Astrocyte (in vitro differentiated cells and primary cell): ENCODE results near the gene ARRDC1. TPM values are rescaled to one million over a fixed set of nuclear protein-coding genes. Genes with fewer than 3 reads are reported as not detected.
A peak's percentile ranks its signal among the peaks of the same experiment; 100 is the strongest.

Experiments used
- DNase-seq: peaks from one replicate; pipeline ENCODE4 v3.0.0-alpha.2; 2010; ENCODE audit warnings: low read depth
- FAIRE-seq: peaks from 2 replicates; lab custom pipeline; 2011; peaks lifted over from hg19 to GRCh38; lab: Jason Lieb, UNC
- H2AFZ ChIP-seq: 2 replicates; pipeline ENCODE4 v1.6.0; 2012; ENCODE audit warnings: low read depth, low read length, inconsistent platforms
- H3K27ac ChIP-seq: 2 replicates; pipeline ENCODE4 v1.5.1; 2011; ENCODE audit warnings: low read depth, low read length, inconsistent platforms
- H3K27me3 ChIP-seq: 2 replicates; pipeline ENCODE4 v1.6.0; 2011; ENCODE audit warnings: low read length, inconsistent platforms; ENCODE audit not compliant: insufficient read depth
- H3K36me3 ChIP-seq: 2 replicates; pipeline ENCODE4 v1.5.1; 2011; ENCODE audit warnings: low read length, inconsistent platforms; ENCODE audit not compliant: insufficient read depth
- H3K4me1 ChIP-seq: 2 replicates; pipeline ENCODE4 v1.5.1; 2011; ENCODE audit warnings: low read length, inconsistent platforms; ENCODE audit not compliant: insufficient read depth
- H3K4me2 ChIP-seq: 2 replicates; pipeline ENCODE4 v1.6.0; 2012; ENCODE audit warnings: low read length, inconsistent platforms
- H3K4me3 ChIP-seq: 2 replicates; pipeline ENCODE4 v1.5.1; 2011; ENCODE audit warnings: low read depth, mild to moderate bottlenecking, low read length, inconsistent platforms; ENCODE audit not compliant: insufficient read depth
- H3K79me2 ChIP-seq: 2 replicates; pipeline ENCODE4 v1.6.0; 2012; ENCODE audit warnings: mild to moderate bottlenecking, low read length, inconsistent platforms; ENCODE audit not compliant: insufficient read depth
- H3K9ac ChIP-seq: 2 replicates; pipeline ENCODE4 v1.6.0; 2012; ENCODE audit warnings: mild to moderate bottlenecking, low read length, inconsistent platforms
- H3K9me3 ChIP-seq: 2 replicates; pipeline ENCODE4 v1.5.1; 2012; ENCODE audit warnings: low read depth, mild to moderate bottlenecking, low read length, inconsistent platforms; ENCODE audit not compliant: insufficient read depth
- H4K20me1 ChIP-seq: 2 replicates; pipeline ENCODE4 v1.6.0; 2012; ENCODE audit warnings: low read length, inconsistent platforms; ENCODE audit not compliant: insufficient read depth
- H3K27ac Mint-ChIP-seq: one replicate; pipeline ENCODE4 v1.8.0; 2021; ENCODE audit warnings: mild to moderate bottlenecking, mixed read lengths; ENCODE audit not compliant: unreplicated experiment
- H3K27me3 Mint-ChIP-seq: one replicate; pipeline ENCODE4 v1.8.0; 2021; ENCODE audit warnings: low read depth, mixed read lengths; ENCODE audit not compliant: unreplicated experiment
- H3K36me3 Mint-ChIP-seq: one replicate; pipeline ENCODE4 v1.8.0; 2021; ENCODE audit warnings: low read depth, mixed read lengths; ENCODE audit not compliant: unreplicated experiment
- H3K4me1 Mint-ChIP-seq: one replicate; pipeline ENCODE4 v1.8.0; 2021; ENCODE audit warnings: low read depth, mixed read lengths; ENCODE audit not compliant: unreplicated experiment
- H3K4me3 Mint-ChIP-seq: one replicate; pipeline ENCODE4 v1.8.0; 2021; ENCODE audit warnings: mild to moderate bottlenecking, moderate library complexity, mixed read lengths; ENCODE audit not compliant: unreplicated experiment
- H3K9me3 Mint-ChIP-seq: one replicate; pipeline ENCODE4 v1.8.0; 2021; ENCODE audit warnings: mild to moderate bottlenecking, mixed read lengths; ENCODE audit not compliant: unreplicated experiment
- EZH2 ChIP-seq: IDR thresholded peaks from 2 replicates; pipeline ENCODE4 v1.6.1; 2012; ENCODE audit warnings: mild to moderate bottlenecking, low read length, inconsistent platforms; ENCODE audit not compliant: insufficient read depth
- total RNA-seq: library from RNA; stranded (reverse); gene quantifications from 2 replicates; pipeline ENCODE4 v1.2.1, GENCODE V29; 2021
- TF ChIP-seq, protein P1 (sequence below): IDR thresholded peaks from 2 replicates; pipeline ENCODE4 v1.5.1; 2011; ENCODE audit warnings: low read depth, mild to moderate bottlenecking, inconsistent platforms, low read length, moderate library complexity; ENCODE audit not compliant: insufficient read depth

Gene ARRDC1
- total RNA-seq, 1 donor from 2014 or later = 14.2 TPM

GRCh38 chr9:137646341-137646740, 40.9 kb downstream of the ARRDC1 start:
- Mint-ChIP-seq H3K4me3 (no peak overlapping the region), H3K36me3 (peaks cover 19% of the 10 kb centered on the region), H3K4me1 (peaks cover 1% of the 10 kb centered on the region), H3K9me3 (no peaks in the 10 kb centered on the region), H3K27ac (no peak overlapping the region), H3K27me3 (no peaks in the 10 kb centered on the region)
- Histone ChIP-seq H3K4me2 (no peak overlapping the region), H3K9ac (no peak overlapping the region), H3K4me3 (no peak overlapping the region), H3K9me3 (no peaks in the 10 kb centered on the region), H3K36me3 (no peaks in the 10 kb centered on the region), H3K27me3 (no peaks in the 10 kb centered on the region), H3K4me1 (no peaks in the 10 kb centered on the region), H2AFZ (no peak overlapping the region), H3K79me2 (peaks cover 96% of the 10 kb centered on the region), H4K20me1 (peaks cover 89% of the 10 kb centered on the region), H3K27ac (no peak overlapping the region)
- TF ChIP-seq, protein P1, sequence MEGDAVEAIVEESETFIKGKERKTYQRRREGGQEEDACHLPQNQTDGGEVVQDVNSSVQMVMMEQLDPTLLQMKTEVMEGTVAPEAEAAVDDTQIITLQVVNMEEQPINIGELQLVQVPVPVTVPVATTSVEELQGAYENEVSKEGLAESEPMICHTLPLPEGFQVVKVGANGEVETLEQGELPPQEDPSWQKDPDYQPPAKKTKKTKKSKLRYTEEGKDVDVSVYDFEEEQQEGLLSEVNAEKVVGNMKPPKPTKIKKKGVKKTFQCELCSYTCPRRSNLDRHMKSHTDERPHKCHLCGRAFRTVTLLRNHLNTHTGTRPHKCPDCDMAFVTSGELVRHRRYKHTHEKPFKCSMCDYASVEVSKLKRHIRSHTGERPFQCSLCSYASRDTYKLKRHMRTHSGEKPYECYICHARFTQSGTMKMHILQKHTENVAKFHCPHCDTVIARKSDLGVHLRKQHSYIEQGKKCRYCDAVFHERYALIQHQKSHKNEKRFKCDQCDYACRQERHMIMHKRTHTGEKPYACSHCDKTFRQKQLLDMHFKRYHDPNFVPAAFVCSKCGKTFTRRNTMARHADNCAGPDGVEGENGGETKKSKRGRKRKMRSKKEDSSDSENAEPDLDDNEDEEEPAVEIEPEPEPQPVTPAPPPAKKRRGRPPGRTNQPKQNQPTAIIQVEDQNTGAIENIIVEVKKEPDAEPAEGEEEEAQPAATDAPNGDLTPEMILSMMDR = no peak
- no peak for TF ChIP-seq EZH2
- FAIRE-seq = no peak
- no peak for DNase-seq

GRCh38 chr9:137647096-137647714, 41.7 kb downstream of the ARRDC1 start:
- DNase-seq (no peak), FAIRE-seq (no peak)
- H4K20me1 ChIP-seq = peaks cover 87% of the 10 kb centered on the region
- H2AFZ ChIP-seq = no peak overlapping the region
- H3K9ac ChIP-seq = no peak overlapping the region
- peaks cover 96% of the 10 kb centered on the region for H3K79me2 ChIP-seq
- H3K27ac Mint-ChIP-seq = no peak overlapping the region
- H3K4me3 Mint-ChIP-seq = no peak overlapping the region
- H3K4me2 ChIP-seq = no peak overlapping the region
- H3K27me3 ChIP-seq = no peaks in the 10 kb centered on the region
- peaks cover 16% of the 10 kb centered on the region for H3K36me3 Mint-ChIP-seq
- H3K36me3 ChIP-seq = no peaks in the 10 kb centered on the region
- H3K27ac ChIP-seq = no peak overlapping the region
- TF ChIP-seq, protein P1 = no peak
- no peak for TF ChIP-seq EZH2
- H3K9me3 Mint-ChIP-seq = no peaks in the 10 kb centered on the region
- no peak overlapping the region for H3K4me3 ChIP-seq
- peaks cover 1% of the 10 kb centered on the region for H3K4me1 Mint-ChIP-seq
- H3K4me1 ChIP-seq = no peaks in the 10 kb centered on the region
- H3K9me3 ChIP-seq = no peaks in the 10 kb centered on the region
- no peaks in the 10 kb centered on the region for H3K27me3 Mint-ChIP-seq

DNA sequence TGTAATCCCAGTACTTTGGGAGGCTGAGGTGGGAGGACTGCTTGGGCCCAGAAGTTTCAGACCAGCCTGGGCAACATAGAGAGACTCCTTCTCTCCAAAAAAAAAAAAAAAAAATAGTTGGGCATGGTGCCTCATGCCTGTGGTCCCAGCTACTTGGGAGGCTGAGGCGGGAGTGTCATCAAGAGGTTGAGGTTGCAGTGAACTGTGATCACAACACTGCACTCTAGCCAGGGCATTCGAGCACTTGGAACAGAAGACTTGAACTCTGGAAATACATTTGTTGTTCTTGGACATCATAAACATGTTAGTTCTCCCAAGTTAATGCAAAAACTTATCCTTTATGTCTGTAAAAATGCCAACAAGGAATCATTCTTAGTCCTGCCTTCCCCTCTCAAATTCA, 42.9 kb downstream of the ARRDC1 start:
- Histone ChIP-seq H2AFZ (no peak overlapping the region), H3K4me3 (no peak overlapping the region), H3K9me3 (no peaks in the 10 kb centered on the region), H3K4me1 (no peaks in the 10 kb centered on the region), H4K20me1 (peaks cover 86% of the 10 kb centered on the region), H3K36me3 (no peaks in the 10 kb centered on the region), H3K9ac (no peak overlapping the region), H3K27me3 (no peaks in the 10 kb centered on the region), H3K79me2 (peaks cover 92% of the 10 kb centered on the region), H3K4me2 (no peak overlapping the region), H3K27ac (no peak overlapping the region)
- Mint-ChIP-seq H3K36me3 (peaks cover 14% of the 10 kb centered on the region), H3K4me1 (peaks cover 1% of the 10 kb centered on the region), H3K4me3 (no peak overlapping the region), H3K27ac (no peak overlapping the region), H3K9me3 (no peaks in the 10 kb centered on the region), H3K27me3 (no peaks in the 10 kb centered on the region)
- DNase-seq (peak; percentile 26), FAIRE-seq (no peak)
- no peak for TF ChIP-seq EZH2
- TF ChIP-seq, protein P1 = no peak
